Spinal cord (tissue), 10 donors: ENCODE measurements around the gene TBC1D8. TPM values are rescaled to one million over a fixed set of nuclear protein-coding genes. Genes with fewer than 3 reads are reported as not detected.
A peak's percentile ranks its signal among the peaks of the same experiment; 100 is the strongest.

Experiments used
- DNase-seq, 6 donors: peaks; one replicate each; pipeline versions ENCODE4 v3.0.0 to v3.0.0-alpha.2; 2013 to 2015; ENCODE audit warnings: low spot score in 6 of 6, low read depth in 4 of 6
- H3K27ac ChIP-seq: one replicate; pipeline ENCODE4 v1.5.1; 2013; ENCODE audit warnings: low read depth, low read length, control low read depth
- H3K27me3 ChIP-seq: one replicate; pipeline ENCODE4 v1.6.1; 2013; ENCODE audit warnings: low read length; ENCODE audit not compliant: control insufficient read depth, insufficient read depth
- H3K36me3 ChIP-seq: one replicate; pipeline ENCODE4 v1.6.1; 2013; ENCODE audit warnings: low read length; ENCODE audit not compliant: control insufficient read depth, insufficient read depth
- H3K4me1 ChIP-seq: one replicate; pipeline ENCODE4 v1.6.1; 2013; ENCODE audit warnings: low read length; ENCODE audit not compliant: control insufficient read depth, insufficient read depth
- H3K4me3 ChIP-seq: one replicate; pipeline ENCODE4 v1.5.1; 2013; ENCODE audit warnings: low read depth, low read length, control low read depth
- H3K9me3 ChIP-seq: one replicate; pipeline ENCODE4 v1.6.1; 2013; ENCODE audit warnings: low read length; ENCODE audit not compliant: control insufficient read depth, insufficient read depth
- WGBS: methylation state at CpG from one replicate; pipeline ENCODE4 v1.1.5; 2013; ENCODE audit warnings: missing lambda C conversion rate; ENCODE audit not compliant: insufficient coverage; 5-methylcytosine and 5-hydroxymethylcytosine counted together
- polyA plus RNA-seq, 2 donors: library from polyadenylated mRNA; unstranded; fragments of 120-200 nt; gene quantifications; one replicate each; pipeline ENCODE4 v1.2.1, GENCODE V29; 2013; ENCODE audit not compliant: insufficient read length in 2 of 2
- total RNA-seq, 2 donors: library from RNA; depleted of rRNA in 1 of 2; stranded (reverse); fragments of 120-200 nt in 1 of 2; fragments of >200 nt in 1 of 2; gene quantifications; one replicate each; pipeline versions ENCODE4 v1.2.3 to v1.2.4, GENCODE V29; 2013 to 2014
- donor health status: healthy.

The TBC1D8 gene
- total and polyA plus RNA-seq, 4 donors = 16.7 to 21.3 (median 18.0) TPM

DNA sequence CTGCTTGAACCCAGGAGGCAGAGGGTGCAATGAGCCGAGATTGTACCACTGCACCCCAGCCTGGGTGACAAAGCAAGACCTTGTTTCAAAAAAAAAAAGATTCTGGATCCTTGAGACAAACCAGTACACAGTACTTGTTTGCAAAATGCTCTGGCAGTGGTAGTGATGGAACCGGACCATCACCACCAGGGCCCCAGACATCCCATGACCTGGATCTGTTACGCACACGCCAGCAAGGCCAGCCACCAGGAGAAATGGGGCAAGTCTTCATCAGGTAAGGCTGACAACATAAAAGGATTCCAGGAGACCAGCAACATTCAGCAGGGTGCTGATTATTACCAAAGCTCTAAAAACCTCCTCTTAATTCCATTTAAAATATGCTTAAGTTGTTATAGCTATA lies 35.5 kb downstream of the TBC1D8 start:
- 91% methylated on average over 2 of the region's 4 CpGs for WGBS
- H3K4me1 ChIP-seq = peaks cover 5% of the 10 kb centered on the region
- no peak for DNase-seq
- H3K36me3 ChIP-seq = no peaks in the 10 kb centered on the region
- H3K27ac ChIP-seq = no peak overlapping the region
- H3K4me3 ChIP-seq = no peak overlapping the region
- no peaks in the 10 kb centered on the region for H3K27me3 ChIP-seq
- H3K9me3 ChIP-seq = no peaks in the 10 kb centered on the region

DNA sequence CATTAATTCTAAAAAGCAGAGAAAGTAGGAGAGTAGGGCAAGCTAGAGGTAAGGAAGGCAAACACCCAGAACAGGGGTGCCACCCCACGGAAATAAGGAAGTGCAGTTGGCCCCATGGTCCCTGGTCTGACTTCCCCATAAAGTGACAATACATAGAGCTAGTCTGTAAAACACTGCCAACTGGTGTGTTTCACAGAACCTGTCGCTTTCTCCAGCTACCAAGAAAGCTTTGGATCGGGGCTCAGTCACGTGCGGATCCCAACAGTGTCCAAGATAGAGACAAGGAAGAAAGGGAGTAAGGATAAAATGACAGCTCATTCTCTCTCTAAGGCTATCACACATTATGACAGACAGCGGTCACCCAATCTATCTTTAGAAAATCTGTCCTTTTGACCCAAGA lies 36.4 kb downstream of the TBC1D8 start:
- peaks cover 5% of the 10 kb centered on the region for H3K4me1 ChIP-seq
- H3K27ac ChIP-seq = no peak overlapping the region
- 69% methylated on average over 3 of the region's 6 CpGs for WGBS
- H3K9me3 ChIP-seq = no peaks in the 10 kb centered on the region
- no peak overlapping the region for H3K4me3 ChIP-seq
- H3K36me3 ChIP-seq = no peaks in the 10 kb centered on the region
- H3K27me3 ChIP-seq = no peaks in the 10 kb centered on the region
- DNase-seq = no peak

DNA sequence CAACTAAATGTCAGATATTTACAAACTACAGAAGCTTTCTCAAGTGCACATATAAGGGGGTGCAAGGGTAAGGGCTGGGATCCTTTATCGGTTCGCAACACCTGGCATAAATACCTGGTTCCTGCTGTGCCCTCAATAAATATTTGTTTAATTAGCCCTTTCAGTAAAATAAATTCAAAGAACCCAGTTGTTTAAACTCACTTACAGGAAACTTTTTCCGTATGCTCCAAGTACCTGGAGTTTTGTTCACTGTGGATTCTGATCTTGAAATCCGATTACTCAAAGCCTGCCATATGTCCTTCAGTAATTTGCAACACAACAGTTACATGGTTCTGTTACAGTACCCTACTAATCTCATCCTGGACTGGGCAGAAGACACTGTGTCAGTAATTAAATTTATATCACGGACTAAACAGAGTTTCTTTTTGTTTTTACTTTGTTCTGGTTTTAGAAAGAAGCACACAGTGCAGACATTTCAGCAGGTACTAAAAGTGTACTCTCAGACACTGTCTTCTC lies 36.9 kb downstream of the TBC1D8 start:
- Histone ChIP-seq H3K36me3 (no peaks in the 10 kb centered on the region), H3K27ac (no peak overlapping the region), H3K27me3 (no peaks in the 10 kb centered on the region), H3K4me1 (peaks cover 10% of the 10 kb centered on the region), H3K9me3 (no peaks in the 10 kb centered on the region), H3K4me3 (no peak overlapping the region)
- 67% methylated on average over 1 of the region's 5 CpGs for WGBS
- no peak for DNase-seq

DNA sequence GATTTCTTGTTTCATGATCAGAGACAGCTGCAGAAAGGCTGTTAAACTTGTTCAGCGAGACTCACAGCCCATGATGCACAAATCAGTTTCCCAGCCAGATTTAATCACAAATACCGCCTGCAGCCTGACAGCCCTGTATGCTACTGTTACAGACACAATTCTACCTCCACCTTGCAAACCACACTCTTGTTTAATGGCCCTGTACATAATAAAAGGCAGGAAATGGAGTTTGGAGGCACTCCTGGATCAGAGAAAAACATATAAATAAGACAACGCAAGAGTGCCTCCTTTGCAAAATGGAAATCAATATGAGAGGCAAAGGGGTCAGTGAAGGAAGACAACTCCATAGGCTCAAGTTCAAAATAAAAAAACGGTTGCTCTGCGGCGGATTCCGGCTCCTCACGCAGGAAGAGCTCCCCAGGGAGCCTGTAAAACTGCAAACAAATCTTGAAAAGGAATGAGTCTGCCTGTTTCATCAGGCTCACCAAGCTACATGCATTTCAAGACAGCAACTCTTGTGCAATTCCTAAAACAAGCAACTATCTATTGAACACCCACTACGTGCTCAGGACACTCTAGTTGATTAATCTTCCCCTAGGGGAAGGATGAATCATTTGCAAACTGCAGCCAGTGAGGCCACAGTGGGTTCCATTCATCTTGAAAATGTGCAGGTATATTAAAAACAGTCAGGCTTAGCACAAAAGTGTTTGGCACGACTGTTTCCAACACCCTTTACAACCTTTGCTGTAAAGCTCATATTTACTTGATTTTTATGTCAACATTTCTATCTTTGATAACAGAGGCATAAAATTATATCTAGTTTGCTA lies 37.5 kb downstream of the TBC1D8 start:
- Histone ChIP-seq H3K27ac (no peak overlapping the region), H3K9me3 (no peaks in the 10 kb centered on the region), H3K27me3 (no peaks in the 10 kb centered on the region), H3K4me3 (no peak overlapping the region), H3K36me3 (no peaks in the 10 kb centered on the region), H3K4me1 (peaks cover 13% of the 10 kb centered on the region)
- 8% methylated on average over 6 of the region's 10 CpGs for WGBS
- DNase-seq = peak in 1 of 6 donors; percentile 88

DNA sequence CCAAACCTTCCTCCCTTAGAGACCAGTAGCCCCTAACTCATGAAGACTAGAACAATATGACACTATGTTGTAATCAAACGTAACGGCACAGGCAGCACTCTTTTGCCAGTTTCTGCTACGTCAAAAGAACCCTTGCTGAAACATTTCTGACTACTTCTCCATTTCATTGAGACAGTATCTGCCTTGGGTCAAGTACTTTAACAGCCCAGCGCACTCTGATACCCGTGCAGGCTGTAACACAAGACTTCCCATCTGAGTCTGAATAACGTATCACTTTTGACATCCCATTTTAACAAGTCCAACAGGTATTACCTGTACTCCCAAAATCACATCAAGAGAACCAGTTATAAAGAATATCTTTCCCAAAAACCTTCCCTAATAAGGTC lies 38.4 kb downstream of the TBC1D8 start:
- Histone ChIP-seq H3K27me3 (no peaks in the 10 kb centered on the region), H3K4me3 (no peak overlapping the region), H3K27ac (no peak overlapping the region), H3K9me3 (no peaks in the 10 kb centered on the region), H3K4me1 (peaks cover 13% of the 10 kb centered on the region), H3K36me3 (no peaks in the 10 kb centered on the region)
- no peak for DNase-seq
- WGBS = 70% methylated on average over 5 of the region's 6 CpGs

DNA sequence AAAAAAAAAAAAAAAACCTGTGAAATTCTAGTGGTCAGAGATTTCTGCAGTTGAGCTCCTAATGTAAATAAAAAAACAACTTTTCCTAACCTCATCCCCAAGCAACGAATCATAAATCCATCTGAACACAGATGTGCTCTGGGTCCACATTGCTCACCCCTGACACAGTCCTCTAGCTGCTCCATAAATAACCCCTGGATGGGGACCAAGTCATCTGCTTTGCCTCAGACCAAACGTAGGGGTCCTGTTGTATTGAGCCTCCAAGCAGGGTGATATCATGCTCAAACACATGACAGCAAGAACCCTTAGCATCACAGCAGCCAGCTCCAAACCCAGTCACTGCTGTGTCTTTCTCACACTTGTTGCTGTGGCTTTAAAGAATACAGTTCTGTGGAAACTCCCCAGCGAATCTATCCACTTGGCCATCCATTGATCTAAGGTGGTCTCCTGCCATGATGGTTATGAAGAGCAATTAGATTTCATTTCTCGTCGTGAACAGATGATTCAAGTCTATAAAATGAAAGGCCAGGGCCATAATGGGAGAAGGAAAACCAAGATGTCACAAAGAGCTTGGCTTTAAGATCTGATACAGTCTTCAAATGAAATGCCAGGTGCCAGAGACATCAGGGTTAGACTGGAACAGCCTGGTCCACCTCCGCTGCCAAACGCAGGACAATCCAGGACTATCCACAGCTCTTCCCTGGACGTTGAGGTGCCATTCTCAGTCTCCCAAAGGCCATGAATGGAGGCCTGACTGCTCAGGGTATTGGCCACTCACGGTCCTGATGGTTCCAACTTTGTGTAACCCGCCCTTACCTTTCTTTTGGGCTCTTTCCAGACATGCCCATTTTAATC lies 39.0 kb downstream of the TBC1D8 start:
- DNase-seq = peak in 1 of 6 donors; percentile 45
- Histone ChIP-seq H3K9me3 (no peaks in the 10 kb centered on the region), H3K4me1 (peaks cover 13% of the 10 kb centered on the region), H3K27ac (no peak overlapping the region), H3K27me3 (no peaks in the 10 kb centered on the region), H3K4me3 (no peak overlapping the region), H3K36me3 (no peaks in the 10 kb centered on the region)
- WGBS = 89% methylated on average over 9 of the region's 10 CpGs

DNA sequence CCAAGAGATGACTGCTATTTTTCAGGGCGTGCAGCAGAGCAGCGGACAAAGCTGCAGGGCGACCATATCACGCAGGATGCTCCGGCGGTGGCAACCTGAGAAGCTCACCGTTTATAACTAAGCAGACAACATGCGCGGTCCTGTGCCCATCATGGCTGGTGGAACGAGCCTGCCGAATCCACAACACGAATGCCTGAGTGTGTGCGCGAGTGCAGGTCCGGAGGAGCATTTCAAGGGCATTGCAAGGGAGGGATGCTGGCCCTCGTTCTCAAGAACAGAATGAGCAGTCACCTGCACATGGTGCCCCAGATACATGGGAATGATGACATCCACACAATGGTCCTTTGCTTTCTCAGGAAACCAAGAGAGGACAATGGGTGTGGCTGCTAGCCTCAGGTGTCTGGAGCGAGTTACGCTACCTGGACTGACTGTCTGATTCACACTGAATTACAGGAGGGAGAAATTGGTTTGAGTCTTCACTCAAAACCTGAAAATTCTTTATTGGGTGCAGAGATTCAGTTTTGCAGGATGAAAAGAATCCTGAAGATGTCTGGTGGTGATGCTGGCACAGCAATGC lies 39.8 kb downstream of the TBC1D8 start:
- no peaks in the 10 kb centered on the region for H3K27me3 ChIP-seq
- H3K27ac ChIP-seq = no peak overlapping the region
- no peaks in the 10 kb centered on the region for H3K36me3 ChIP-seq
- no peaks in the 10 kb centered on the region for H3K9me3 ChIP-seq
- H3K4me3 ChIP-seq = no peak overlapping the region
- 93% methylated on average over 16 of the region's 18 CpGs for WGBS
- DNase-seq = no peak
- peaks cover 13% of the 10 kb centered on the region for H3K4me1 ChIP-seq

DNA sequence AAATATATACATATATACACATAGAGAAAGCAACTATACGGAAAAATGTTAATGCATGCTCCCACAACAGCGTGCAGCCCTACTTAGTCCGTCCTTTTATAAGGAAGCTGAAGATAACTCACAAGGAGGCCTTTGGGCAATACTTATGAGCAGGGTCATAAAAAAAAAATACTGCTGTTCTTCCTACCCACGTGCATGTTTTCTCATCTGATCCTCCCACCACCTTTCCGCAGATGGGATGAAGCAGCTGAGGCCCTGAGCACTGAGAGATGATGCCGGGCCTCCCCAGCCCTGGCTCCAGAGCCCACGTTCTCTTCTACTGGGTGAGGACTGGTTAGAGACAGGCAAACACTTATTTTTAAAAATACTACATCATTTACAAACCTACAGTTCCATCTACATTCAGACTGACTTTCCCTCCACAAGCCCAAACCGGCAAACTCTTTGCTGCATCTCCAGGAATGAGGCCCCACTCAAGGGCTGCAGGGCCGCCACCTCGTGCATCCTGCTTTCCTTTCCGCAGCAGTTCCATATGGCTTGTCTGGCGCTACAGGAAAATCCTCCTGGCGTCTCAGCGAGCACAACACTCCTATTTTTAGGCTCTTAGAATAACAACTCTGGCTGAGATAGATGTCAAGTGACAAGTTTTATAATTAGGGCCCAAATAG lies 41.6 kb downstream of the TBC1D8 start:
- no peak overlapping the region for H3K27ac ChIP-seq
- H3K4me3 ChIP-seq = no peak overlapping the region
- peaks cover 13% of the 10 kb centered on the region for H3K4me1 ChIP-seq
- H3K27me3 ChIP-seq = no peaks in the 10 kb centered on the region
- WGBS = 48% methylated on average over 3 of the region's 14 CpGs
- H3K36me3 ChIP-seq = no peaks in the 10 kb centered on the region
- no peaks in the 10 kb centered on the region for H3K9me3 ChIP-seq
- peak in 2 of 6 donors; percentile 47 to 80 for DNase-seq

DNA sequence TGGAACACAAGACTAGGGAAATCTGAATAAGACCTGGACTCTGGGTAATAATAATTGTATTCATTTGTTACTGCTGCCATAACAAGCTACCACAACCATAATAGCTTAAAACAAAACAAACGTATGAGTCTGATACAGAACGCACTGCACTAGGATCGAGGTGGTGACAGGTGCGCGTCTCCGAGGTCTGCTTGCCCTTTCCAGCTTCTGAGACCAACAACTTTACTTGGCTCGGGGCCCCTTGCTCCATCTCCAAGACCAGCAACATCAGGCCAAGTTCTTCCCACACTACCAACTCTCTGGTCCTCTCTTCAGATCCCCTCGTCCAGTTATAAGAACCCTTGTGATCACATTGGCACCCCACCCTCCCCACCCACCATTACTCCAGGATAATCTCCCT lies 42.8 kb downstream of the TBC1D8 start:
- no peaks in the 10 kb centered on the region for H3K9me3 ChIP-seq

More for the DNA sequence above, 42.8 kb downstream of the TBC1D8 start:
- peaks cover 8% of the 10 kb centered on the region for H3K4me1 ChIP-seq
- no peak overlapping the region for H3K4me3 ChIP-seq
- DNase-seq = no peak
- 96% methylated on average over 8 of the region's 8 CpGs for WGBS
- no peaks in the 10 kb centered on the region for H3K36me3 ChIP-seq
- H3K27ac ChIP-seq = no peak overlapping the region
- no peaks in the 10 kb centered on the region for H3K27me3 ChIP-seq
